Activated CD4-positive, alpha-beta T cell treated with anti-CD3 and anti-CD28 coated beads, Interleukin-2, amount 50 U/mL, for 16 hours (primary cell): ENCODE data around the gene AGMO.

Experiments used
- DNase-seq: peaks from one replicate; pipeline ENCODE4 v3.0.0-alpha.2; 2020

Gene AGMO

GRCh38 chr7:15494711-15495110 is 67.1 kb downstream of the AGMO start:
- no peak for DNase-seq

- DNase-seq, result no peak
These were observed 70.5 kb downstream of the AGMO start for GRCh38 chr7:15491361-15491760.

DNA sequence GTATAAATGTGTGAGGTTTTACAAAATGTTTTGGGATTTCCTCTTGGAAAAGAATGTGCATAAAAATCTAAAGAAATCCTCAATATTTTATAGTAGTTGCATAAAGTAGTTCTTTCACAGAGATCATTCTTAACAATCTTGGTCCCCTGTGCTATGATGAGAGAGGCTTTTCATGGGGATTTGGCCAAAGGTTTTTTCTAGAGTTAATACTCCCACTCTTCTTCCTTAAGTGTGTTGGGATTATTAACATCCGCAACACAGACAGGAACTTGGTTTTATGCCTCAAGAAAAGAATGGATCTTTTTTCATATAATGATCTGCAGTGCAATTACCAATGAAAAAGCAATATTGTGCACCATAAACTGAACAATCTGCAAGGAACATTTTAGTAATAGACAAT is 71.5 kb downstream of the AGMO start:
- no peak for DNase-seq

GRCh38 chr7:15489861-15490260 is 72.0 kb downstream of the AGMO start:
- DNase-seq, result no peak

- DNase-seq, result no peak
These were observed 72.4 kb downstream of the AGMO start for GRCh38 chr7:15489383-15489782.

GRCh38 chr7:15488401-15488800 is 73.4 kb downstream of the AGMO start:
- no peak for DNase-seq

DNA sequence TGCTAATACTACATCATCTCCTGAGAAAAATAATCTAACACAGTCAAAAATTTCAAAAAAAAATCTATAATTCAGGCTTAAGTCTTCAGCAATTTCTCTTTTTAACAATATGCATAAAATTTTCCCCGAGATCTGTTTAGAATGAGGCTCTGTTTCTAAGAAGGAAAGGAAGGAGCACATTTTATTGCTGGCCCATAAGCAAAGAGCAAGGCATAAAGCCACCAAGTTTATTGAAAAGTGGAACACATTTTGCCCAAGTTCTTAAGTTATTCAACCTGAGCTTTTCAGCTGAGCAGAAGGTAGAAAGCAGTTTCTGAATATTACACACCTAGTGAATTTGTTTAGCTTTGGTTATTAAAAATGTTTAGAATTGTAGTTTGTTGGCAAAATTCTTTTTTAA is 73.9 kb downstream of the AGMO start:
- DNase-seq, result no peak

DNA sequence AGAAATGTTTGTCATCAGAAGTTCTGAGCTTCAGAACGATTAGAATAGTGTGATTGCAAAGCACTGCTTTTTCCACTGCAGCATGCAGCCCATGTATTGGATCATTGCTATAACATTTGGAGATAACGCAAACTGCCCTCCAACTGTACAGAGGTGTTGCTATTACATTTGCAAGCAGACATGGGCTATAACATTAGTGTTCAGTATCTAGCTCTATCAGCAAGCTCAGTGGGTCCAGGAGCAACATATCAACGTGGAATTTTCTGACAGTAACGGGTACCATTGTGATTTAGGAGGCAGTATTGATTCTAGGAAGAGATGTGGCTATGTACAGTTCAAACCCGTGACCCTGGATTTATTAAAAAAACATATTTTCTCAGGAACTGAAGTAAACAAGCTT is 75.8 kb downstream of the AGMO start:
- no peak for DNase-seq

- DNase-seq, result no peak
These were observed 76.4 kb downstream of the AGMO start for GRCh38 chr7:15485431-15485830.

- no peak for DNase-seq
These were observed 80.7 kb downstream of the AGMO start for GRCh38 chr7:15481132-15481531.

- no peak for DNase-seq
These were observed 83.4 kb downstream of the AGMO start for GRCh38 chr7:15478401-15478800.

- no peak for DNase-seq
These were observed 85.3 kb downstream of the AGMO start for GRCh38 chr7:15476531-15476918.

DNA sequence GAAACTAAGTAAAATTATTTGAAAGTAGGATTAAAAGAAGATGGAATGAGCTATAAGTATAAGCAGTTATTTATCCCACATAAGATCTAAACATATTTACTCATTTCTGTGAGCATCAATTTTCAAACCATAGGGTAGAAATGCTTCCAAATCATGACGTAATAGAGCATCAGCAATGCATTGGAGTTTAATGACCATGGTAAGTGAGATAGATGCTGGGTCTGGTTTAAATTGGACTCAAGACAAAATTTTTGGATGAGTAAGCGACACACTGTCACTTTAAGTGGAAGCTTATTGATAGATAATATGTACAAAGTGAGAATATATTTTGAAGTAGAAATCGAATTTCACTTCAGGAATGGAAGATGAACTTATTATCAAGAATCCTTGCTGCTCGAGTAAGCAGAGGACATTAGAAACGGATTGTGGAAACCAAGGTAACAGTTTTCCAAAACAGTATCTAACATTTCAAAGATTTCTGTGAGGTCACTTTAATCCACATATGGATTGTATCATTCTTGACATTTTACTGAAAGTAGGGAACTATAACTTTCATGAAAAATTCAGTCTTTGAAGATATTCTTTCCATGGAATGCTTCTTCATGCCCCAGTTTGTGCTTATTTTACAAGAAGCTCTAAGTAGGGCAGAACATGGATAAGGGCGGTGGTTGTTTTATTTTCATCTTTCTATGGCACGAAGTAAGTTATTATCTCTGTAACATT is 85.8 kb downstream of the AGMO start:
- no peak for DNase-seq

GRCh38 chr7:15471669-15471950 is 90.2 kb downstream of the AGMO start:
- DNase-seq, result no peak

GRCh38 chr7:15470825-15471668 is 90.8 kb downstream of the AGMO start:
- no peak for DNase-seq

DNA sequence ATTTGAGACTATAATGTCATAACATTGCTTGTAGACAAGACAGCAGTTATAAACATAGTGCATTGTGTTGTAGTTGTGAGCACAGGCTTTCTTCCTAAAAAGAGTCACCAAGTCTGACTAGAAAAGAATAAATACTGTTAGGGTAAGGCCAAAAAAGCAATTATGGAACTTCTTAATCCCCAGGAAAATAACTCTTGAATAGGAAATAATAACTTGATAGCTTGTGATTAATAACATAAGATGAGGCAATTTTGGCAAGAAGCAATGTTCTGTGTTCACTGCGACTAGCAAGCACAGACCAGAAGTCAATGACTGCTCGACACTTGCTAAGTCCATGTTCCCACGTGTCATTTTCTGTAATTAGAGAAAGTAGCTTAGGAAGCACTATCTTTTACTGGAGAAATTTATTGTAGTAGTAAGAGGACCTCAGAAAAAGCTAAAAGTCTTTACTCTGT is 97.1 kb downstream of the AGMO start:
- DNase-seq, result no peak

- no peak for DNase-seq
These were observed 97.8 kb downstream of the AGMO start for GRCh38 chr7:15463801-15464666.

- DNase-seq, result no peak
These were observed 99.0 kb downstream of the AGMO start for GRCh38 chr7:15462721-15463389.

- DNase-seq, result no peak
These were observed 100.2 kb downstream of the AGMO start for GRCh38 chr7:15461576-15461975.

GRCh38 chr7:15459018-15459615 is 102.7 kb downstream of the AGMO start:
- DNase-seq, result no peak

DNA sequence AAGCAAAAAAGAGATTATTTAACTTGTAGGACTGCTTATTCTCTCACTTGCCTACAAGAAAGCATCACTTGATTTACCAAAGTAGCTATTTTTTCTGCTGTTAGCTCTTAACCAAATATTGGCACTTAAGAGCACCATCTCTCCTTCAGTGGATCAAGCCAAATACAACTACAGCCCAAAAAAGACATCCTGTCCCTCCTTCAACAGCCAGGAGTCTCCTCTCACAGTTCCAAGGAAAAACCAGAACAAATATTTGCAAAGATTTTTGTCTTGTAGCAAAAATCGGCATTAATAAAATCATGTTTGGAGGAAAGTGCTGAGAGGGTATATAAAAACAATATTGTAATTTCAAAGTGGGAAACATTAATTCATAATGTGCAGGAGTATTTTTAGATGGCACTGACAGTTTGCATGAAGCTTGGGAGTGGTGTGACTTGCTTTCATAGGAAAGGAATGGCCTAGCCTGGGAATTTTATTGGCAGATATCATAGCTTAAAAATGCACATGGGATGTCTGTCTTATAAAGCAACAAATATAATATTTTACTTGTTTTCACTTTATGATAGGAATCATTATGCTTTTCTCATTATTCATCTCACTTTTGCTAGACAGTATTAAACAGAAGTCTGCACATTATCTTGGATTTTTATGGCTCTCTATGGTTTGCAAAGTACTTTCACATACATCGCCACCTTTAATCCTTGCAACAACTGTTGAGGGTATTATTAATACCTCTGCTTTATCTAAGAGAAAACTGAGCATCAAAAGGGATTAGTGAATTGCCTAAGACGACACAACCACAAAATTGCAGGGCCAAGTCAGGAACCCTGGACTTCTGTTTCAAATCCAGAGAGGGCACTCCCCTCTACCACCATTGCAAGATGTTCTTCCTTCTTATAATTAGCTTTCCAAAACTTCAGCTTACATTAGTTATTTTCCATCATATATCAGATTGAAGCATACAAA is 103.5 kb downstream of the AGMO start:
- DNase-seq, result no peak
